ENCODE results near the gene EXOC4. TPM values are rescaled to one million over a fixed set of nuclear protein-coding genes. Genes with fewer than 3 reads are reported as not detected.

EXOC4 gene
- total RNA-seq, 4 donors from 2014 or later, result 36.6 to 64.0 (median 57.4) TPM

DNA sequence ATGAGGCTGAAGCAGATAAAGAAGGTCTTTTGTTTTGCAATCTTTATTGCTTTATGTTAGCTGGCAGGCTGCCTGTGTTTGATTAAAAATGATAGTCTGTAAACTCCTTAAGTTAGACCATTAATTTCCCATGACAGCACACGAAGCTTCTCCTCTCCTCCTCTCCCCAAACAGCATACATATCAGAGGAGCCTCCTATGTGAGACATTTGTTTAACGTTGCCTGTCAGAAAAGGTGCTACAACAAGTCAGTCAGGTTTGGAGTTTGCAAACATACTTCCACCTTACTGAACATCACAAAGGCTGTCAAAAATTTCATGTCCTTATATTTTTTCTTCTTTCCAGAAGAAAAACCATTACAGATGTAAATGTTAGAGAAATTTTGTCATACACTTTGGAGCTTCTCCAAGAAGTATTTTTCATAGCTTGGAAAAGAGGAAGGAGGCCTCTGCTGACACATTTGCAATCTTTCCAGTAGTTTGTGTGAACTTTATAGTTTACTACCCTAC is 393.1 kb downstream of the EXOC4 start:
- intact Hi-C loops (cut with DNase I), result no loop called here
- Histone ChIP-seq H3K4me3 (no peak overlapping the region), H3K9me3 (peaks cover 0 to 12% (median 4%) of the 10 kb centered on the region in 4 donors), H3K27me3 (no peaks in the 10 kb centered on the region), H3K4me1 (peaks cover 0 to 28% (median 23%) of the 10 kb centered on the region in 4 donors), H3K36me3 (no peaks in the 10 kb centered on the region), H3K27ac (replicated peaks in 1 of 4) (no peak overlapping the region)
- DNase-seq (ENCODE audit: extremely low spot score), result no peak
- TF ChIP-seq EP300 (IDR thresholded peaks at IDR 0.05) (no peak), POLR2AphosphoS5 (IDR thresholded peaks at IDR 0.05) (no peak)
- TF ChIP-seq, protein P1, sequence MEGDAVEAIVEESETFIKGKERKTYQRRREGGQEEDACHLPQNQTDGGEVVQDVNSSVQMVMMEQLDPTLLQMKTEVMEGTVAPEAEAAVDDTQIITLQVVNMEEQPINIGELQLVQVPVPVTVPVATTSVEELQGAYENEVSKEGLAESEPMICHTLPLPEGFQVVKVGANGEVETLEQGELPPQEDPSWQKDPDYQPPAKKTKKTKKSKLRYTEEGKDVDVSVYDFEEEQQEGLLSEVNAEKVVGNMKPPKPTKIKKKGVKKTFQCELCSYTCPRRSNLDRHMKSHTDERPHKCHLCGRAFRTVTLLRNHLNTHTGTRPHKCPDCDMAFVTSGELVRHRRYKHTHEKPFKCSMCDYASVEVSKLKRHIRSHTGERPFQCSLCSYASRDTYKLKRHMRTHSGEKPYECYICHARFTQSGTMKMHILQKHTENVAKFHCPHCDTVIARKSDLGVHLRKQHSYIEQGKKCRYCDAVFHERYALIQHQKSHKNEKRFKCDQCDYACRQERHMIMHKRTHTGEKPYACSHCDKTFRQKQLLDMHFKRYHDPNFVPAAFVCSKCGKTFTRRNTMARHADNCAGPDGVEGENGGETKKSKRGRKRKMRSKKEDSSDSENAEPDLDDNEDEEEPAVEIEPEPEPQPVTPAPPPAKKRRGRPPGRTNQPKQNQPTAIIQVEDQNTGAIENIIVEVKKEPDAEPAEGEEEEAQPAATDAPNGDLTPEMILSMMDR (IDR thresholded peaks at IDR 0.05), result no peak
- WGBS, result 14% methylated on average over 2 of the region's 2 CpGs

DNA sequence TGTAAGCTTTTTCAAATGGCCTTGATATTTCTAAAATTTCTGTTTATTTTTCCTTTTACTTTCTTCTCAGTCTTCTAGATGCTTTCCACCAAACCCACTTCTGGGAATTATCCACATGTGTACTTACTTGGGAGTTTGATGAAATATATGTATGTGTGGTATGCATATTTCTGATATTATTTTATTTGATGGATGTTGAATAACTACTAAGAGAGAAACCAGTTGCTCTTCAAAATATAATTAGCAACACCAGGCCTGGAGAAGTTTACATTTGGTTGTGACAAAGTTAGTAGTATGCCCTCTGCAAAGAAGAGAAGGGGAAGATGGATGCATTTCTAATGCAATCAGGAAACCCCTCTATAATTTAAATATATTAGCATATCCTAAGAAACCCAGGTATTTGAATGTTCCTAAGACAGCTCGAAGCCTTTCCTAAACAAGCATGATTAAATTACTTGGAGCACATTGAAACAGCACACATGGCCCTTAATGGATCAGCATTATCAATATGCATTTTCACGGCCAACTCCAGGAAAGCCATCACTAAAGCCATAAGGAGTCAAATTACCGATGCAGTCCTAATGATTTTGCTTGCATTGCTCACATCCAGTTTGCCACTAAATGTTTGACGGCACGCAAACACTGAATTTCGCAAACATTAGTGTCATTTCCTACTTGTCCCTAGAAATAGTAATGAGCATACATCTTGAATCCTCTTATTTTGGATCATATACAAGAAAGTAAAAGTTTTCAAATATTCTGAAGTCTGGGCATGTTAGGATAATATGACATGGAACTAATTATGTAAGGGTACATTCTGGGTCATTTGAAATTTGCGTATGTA is 393.8 kb downstream of the EXOC4 start:
- H3K4me1 ChIP-seq, result peaks cover 0 to 28% (median 23%) of the 10 kb centered on the region in 4 donors
- H3K27ac ChIP-seq (replicated peaks in 1 of 4), result no peak overlapping the region
- no peak for DNase-seq (ENCODE audit: extremely low spot score)
- no peaks in the 10 kb centered on the region for H3K36me3 ChIP-seq
- H3K9me3 ChIP-seq, result peaks cover 0 to 12% (median 4%) of the 10 kb centered on the region in 4 donors
- 74% methylated on average over 7 of the region's 7 CpGs for WGBS
- no peak overlapping the region for H3K4me3 ChIP-seq
- intact Hi-C loops (cut with DNase I), result no loop called here
- TF ChIP-seq, protein P1 (IDR thresholded peaks at IDR 0.05), result no peak
- TF ChIP-seq POLR2A (IDR thresholded peaks at IDR 0.05; ENCODE audit: low read depth) (no peak), EP300 (IDR thresholded peaks at IDR 0.05) (no peak), POLR2AphosphoS5 (IDR thresholded peaks at IDR 0.05) (no peak)
- H3K27me3 ChIP-seq, result no peaks in the 10 kb centered on the region

DNA sequence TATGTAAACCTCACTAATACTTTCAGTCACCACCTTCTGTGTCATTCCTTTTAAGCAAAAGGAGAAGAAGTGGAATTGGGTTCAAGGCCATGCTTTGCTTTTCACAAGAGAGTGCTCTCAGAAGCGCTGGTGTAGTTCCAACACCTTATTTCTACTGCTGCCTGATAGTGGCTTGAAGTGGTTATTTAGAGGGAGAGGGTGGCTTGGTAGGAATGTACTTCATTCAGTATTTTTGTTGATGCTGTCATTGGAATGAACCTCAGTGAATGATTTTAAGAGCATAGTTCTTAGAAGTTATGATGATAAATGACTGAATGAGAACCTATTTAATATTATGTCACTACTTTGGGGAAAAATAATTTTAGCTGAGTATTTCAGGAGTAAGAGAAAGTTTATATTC is 396.7 kb downstream of the EXOC4 start:
- 95% methylated on average over 1 of the region's 1 CpG for WGBS
- Histone ChIP-seq H3K9me3 (peaks cover 0 to 1% (median 0%) of the 10 kb centered on the region in 4 donors), H3K4me3 (no peak overlapping the region), H3K4me1 (peaks cover 0 to 28% (median 23%) of the 10 kb centered on the region in 4 donors), H3K36me3 (no peaks in the 10 kb centered on the region), H3K27ac (replicated peaks in 1 of 4) (no peak overlapping the region), H3K27me3 (no peaks in the 10 kb centered on the region)
- no peak for DNase-seq (ENCODE audit: extremely low spot score)
- intact Hi-C loops (cut with DNase I), result no loop called here
- TF ChIP-seq EP300 (IDR thresholded peaks at IDR 0.05), result no peak
- TF ChIP-seq POLR2A (IDR thresholded peaks at IDR 0.05; ENCODE audit: low read depth), result no peak
- TF ChIP-seq, protein P1 (IDR thresholded peaks at IDR 0.05), result no peak

DNA sequence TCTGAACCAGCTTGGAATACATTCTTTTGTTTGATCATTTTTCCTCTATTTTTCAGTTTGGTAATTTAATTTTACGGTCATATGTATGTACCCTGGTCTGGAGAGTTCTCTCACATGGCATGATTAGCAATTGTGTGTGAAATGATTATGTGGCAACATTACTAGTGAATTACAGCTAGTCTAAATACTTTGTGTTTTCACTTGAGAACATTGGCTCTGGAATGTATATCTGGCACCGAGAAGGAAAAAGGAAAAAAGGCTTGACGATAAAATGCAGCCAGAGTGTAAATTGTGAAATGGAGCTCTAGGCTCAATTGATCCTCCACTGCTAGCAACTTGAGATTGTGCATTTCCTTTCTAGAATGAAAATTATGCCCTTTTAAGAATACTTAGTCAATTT is 397.2 kb downstream of the EXOC4 start:
- Histone ChIP-seq H3K27ac (replicated peaks in 1 of 4) (no peak overlapping the region), H3K4me3 (no peak overlapping the region), H3K36me3 (no peaks in the 10 kb centered on the region), H3K27me3 (no peaks in the 10 kb centered on the region), H3K9me3 (no peaks in the 10 kb centered on the region), H3K4me1 (peaks cover 0 to 28% (median 23%) of the 10 kb centered on the region in 4 donors)
- TF ChIP-seq POLR2AphosphoS5 (IDR thresholded peaks at IDR 0.05) (no peak), POLR2A (IDR thresholded peaks at IDR 0.05; ENCODE audit: low read depth) (no peak)
- no peak for DNase-seq (ENCODE audit: extremely low spot score)
- intact Hi-C loops (cut with DNase I), result no loop called here
- WGBS, result 43% methylated on average over 3 of the region's 3 CpGs

DNA sequence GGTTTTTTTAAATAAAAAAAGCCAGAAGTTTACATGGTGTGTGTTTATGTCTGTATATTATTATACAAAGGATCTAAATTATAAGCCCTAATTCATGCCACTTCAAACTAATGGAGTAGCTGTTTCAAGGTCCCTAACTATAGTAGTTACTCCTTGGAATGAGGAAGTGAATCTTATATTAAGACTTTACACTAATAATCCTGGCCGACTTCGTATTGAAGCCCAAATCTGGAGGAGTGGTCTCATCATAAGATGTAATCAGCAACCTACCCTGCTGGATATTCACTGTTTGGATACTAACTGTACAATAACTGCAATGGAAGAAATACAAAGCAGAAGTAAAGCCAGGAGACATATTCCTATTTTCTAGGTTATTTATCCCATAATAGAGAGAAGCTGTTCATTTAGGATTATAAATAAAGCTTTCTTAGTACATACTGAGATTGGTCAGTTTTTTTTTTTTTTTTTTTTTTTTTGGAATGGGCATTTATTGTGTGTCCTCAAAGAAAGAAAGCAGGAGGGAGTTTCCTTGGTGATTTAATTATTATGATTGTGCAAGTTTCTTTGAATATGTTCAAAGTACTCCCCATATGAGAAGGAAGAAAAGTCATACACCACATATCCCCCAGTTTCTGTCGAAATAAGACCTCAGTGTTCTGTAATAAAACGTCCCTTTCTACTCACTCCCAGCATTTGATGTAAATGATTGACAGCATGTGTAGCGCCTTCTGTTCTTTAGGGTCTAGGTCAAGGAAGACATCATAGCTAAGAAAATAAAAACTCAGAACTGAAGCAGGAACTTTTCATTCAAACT is 397.8 kb downstream of the EXOC4 start:
- no peaks in the 10 kb centered on the region for H3K27me3 ChIP-seq
- H3K4me1 ChIP-seq, result peaks cover 0 to 25% (median 21%) of the 10 kb centered on the region in 4 donors
- intact Hi-C loops (cut with DNase I), result no loop called here
- H3K4me3 ChIP-seq, result no peak overlapping the region
- WGBS, result 83% methylated on average over 5 of the region's 5 CpGs
- no peaks in the 10 kb centered on the region for H3K36me3 ChIP-seq
- H3K27ac ChIP-seq (replicated peaks in 1 of 4), result no peak overlapping the region
- no peaks in the 10 kb centered on the region for H3K9me3 ChIP-seq
- no peak for DNase-seq (ENCODE audit: extremely low spot score)
- TF ChIP-seq POLR2AphosphoS5 (IDR thresholded peaks at IDR 0.05), result no peak
- TF ChIP-seq EP300 (IDR thresholded peaks at IDR 0.05), result no peak
- TF ChIP-seq POLR2A (IDR thresholded peaks at IDR 0.05; ENCODE audit: low read depth), result no peak
- TF ChIP-seq, protein P1 (IDR thresholded peaks at IDR 0.05), result no peak
